HL-60 (cell line): Measurements from ENCODE around the gene AKT3.

Source experiments
- DNase-seq, 2 experiments: peaks; one replicate each; pipeline ENCODE4 v3.0.0-alpha.2; 2010 to 2020; ENCODE audit warnings: low read depth in 1 of 2, low spot score in 1 of 2
- H3K27ac ChIP-seq: fragments of 250-450 bp; sonication (Bioruptor Pico); replicated peaks from 2 replicates; pipeline ENCODE4 v1.5.1; 2020; ENCODE audit warnings: mild to moderate bottlenecking, moderate library complexity
- H3K27me3 ChIP-seq: fragments of 250-450 bp; sonication (Bioruptor Pico); 2 replicates; pipeline ENCODE4 v1.5.1; 2021; ENCODE audit warnings: mild to moderate bottlenecking, moderate library complexity; ENCODE audit not compliant: insufficient read depth, poor library complexity, severe bottlenecking
- H3K4me3 ChIP-seq: replicated peaks from 2 replicates; pipeline ENCODE4 v1.5.1; 2011; ENCODE audit warnings: mild to moderate bottlenecking, control low read depth, low read length; ENCODE audit not compliant: insufficient read depth
- GABPA ChIP-seq: IDR thresholded peaks from 2 replicates; pipeline ENCODE4 v1.6.1; 2012; ENCODE audit warnings: low read depth
- POLR2AphosphoS5 ChIP-seq: IDR thresholded peaks from 2 replicates; pipeline ENCODE4 v1.6.1; 2012; ENCODE audit warnings: low read depth
- SPI1 ChIP-seq: IDR thresholded peaks from 2 replicates; pipeline ENCODE4 v1.6.1; 2012; ENCODE audit warnings: low read depth, mild to moderate bottlenecking, borderline replicate concordance
- TF ChIP-seq, protein P1 (sequence below): IDR thresholded peaks from 2 replicates; pipeline ENCODE4 v1.6.1; 2012; ENCODE audit warnings: low read depth; ENCODE audit not compliant: insufficient replicate concordance
- TF ChIP-seq, protein P2 (sequence below): IDR thresholded peaks from one replicate; pipeline ENCODE4 v1.5.1; 2011; ENCODE audit warnings: low read length, control low read depth, inconsistent platforms; ENCODE audit not compliant: insufficient read depth

The AKT3 gene

DNA sequence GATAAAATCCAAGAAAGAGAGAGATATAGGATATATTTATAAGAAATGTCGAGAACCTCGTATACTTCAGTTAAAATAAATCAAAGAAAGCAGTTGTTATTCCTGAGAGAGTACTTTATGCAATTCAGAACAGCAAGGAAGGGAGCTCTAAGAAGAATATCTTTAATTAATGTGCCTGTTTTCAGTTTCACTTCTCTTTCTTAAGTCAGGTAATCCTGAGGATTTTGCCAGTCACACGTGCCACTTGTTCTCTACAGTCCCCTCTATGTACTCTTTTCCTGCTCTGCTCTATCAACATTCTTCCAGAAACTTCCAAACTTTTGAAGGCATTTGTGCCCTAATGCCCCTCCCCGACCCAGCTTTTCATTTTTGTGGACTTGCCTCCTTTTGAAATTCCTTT, 211.9 kb downstream of the AKT3 start:
- H3K4me3 ChIP-seq, result no peak overlapping the region
- H3K27me3 ChIP-seq, result no peaks in the 10 kb centered on the region
- no peak for DNase-seq
- H3K27ac ChIP-seq, result no peak overlapping the region
- no peak for TF ChIP-seq GABPA
- no peak for TF ChIP-seq SPI1
- TF ChIP-seq, protein P1, sequence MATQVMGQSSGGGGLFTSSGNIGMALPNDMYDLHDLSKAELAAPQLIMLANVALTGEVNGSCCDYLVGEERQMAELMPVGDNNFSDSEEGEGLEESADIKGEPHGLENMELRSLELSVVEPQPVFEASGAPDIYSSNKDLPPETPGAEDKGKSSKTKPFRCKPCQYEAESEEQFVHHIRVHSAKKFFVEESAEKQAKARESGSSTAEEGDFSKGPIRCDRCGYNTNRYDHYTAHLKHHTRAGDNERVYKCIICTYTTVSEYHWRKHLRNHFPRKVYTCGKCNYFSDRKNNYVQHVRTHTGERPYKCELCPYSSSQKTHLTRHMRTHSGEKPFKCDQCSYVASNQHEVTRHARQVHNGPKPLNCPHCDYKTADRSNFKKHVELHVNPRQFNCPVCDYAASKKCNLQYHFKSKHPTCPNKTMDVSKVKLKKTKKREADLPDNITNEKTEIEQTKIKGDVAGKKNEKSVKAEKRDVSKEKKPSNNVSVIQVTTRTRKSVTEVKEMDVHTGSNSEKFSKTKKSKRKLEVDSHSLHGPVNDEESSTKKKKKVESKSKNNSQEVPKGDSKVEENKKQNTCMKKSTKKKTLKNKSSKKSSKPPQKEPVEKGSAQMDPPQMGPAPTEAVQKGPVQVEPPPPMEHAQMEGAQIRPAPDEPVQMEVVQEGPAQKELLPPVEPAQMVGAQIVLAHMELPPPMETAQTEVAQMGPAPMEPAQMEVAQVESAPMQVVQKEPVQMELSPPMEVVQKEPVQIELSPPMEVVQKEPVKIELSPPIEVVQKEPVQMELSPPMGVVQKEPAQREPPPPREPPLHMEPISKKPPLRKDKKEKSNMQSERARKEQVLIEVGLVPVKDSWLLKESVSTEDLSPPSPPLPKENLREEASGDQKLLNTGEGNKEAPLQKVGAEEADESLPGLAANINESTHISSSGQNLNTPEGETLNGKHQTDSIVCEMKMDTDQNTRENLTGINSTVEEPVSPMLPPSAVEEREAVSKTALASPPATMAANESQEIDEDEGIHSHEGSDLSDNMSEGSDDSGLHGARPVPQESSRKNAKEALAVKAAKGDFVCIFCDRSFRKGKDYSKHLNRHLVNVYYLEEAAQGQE, result no peak
- TF ChIP-seq, protein P2, sequence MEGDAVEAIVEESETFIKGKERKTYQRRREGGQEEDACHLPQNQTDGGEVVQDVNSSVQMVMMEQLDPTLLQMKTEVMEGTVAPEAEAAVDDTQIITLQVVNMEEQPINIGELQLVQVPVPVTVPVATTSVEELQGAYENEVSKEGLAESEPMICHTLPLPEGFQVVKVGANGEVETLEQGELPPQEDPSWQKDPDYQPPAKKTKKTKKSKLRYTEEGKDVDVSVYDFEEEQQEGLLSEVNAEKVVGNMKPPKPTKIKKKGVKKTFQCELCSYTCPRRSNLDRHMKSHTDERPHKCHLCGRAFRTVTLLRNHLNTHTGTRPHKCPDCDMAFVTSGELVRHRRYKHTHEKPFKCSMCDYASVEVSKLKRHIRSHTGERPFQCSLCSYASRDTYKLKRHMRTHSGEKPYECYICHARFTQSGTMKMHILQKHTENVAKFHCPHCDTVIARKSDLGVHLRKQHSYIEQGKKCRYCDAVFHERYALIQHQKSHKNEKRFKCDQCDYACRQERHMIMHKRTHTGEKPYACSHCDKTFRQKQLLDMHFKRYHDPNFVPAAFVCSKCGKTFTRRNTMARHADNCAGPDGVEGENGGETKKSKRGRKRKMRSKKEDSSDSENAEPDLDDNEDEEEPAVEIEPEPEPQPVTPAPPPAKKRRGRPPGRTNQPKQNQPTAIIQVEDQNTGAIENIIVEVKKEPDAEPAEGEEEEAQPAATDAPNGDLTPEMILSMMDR, result no peak
- TF ChIP-seq POLR2AphosphoS5, result no peak

DNA sequence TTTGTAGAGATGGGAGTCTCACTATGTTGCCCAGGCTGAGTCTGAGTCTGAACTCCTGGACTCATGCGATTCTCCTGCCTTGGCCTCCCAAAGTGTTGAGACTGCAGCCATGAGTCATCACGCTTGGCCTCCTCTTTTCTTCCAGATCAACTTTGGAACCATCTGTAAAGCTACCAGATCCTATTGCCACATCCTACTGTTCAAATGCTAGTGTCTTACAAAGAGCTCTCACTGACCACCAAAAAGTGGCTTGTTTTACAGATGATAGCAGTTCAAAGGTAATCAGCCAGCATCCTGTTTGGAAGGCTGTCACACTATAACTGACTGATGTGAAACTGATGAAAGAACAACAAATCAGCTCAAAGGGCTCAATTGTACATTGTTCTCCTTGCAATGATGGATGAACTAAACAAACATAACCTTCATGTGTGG, 221.6 kb downstream of the AKT3 start:
- Histone ChIP-seq H3K27me3 (no peaks in the 10 kb centered on the region), H3K4me3 (no peak overlapping the region), H3K27ac (no peak overlapping the region)
- no peak for DNase-seq
- TF ChIP-seq GABPA, result no peak

GRCh38 chr1:243623841-243624240, 226.2 kb downstream of the AKT3 start:
- H3K27ac ChIP-seq, result no peak overlapping the region
- TF ChIP-seq, protein P1, result no peak
- TF ChIP-seq GABPA (no peak), POLR2AphosphoS5 (no peak), SPI1 (no peak)
- TF ChIP-seq, protein P2, result no peak
- H3K27me3 ChIP-seq, result no peaks in the 10 kb centered on the region
- H3K4me3 ChIP-seq, result no peak overlapping the region
- no peak for DNase-seq

GRCh38 chr1:243621973-243622372, 228.1 kb downstream of the AKT3 start:
- TF ChIP-seq GABPA (no peak), SPI1 (no peak), POLR2AphosphoS5 (no peak)
- TF ChIP-seq, protein P2, result no peak
- no peak for DNase-seq
- Histone ChIP-seq H3K27me3 (no peaks in the 10 kb centered on the region), H3K27ac (no peak overlapping the region), H3K4me3 (no peak overlapping the region)
